ENCODE data around the gene PCDH1.

The PCDH1 gene

GRCh38 chr5:141872496-141873356 is 5.5 kb downstream of the PCDH1 start:
- DNase-seq, result no peak

DNA sequence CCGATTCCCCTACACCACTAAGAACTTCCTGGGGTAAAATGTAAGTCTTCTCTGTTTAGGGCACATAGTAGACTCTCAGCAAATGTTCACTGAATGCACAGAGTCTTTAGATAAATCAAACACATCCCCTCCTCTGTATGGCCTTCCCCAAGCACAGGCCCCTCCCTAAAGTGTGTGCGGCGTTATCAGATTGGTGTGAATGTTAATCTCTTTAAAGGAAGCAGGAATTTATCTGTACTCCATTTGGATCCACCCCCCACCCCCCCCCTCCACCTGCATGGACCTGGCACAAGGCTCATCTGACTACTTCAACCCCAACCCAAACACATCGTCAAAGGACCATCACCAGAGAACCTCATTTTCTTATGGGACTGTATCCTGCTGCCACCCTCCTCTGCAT is 6.3 kb downstream of the PCDH1 start:
- DNase-seq, result no peak

DNA sequence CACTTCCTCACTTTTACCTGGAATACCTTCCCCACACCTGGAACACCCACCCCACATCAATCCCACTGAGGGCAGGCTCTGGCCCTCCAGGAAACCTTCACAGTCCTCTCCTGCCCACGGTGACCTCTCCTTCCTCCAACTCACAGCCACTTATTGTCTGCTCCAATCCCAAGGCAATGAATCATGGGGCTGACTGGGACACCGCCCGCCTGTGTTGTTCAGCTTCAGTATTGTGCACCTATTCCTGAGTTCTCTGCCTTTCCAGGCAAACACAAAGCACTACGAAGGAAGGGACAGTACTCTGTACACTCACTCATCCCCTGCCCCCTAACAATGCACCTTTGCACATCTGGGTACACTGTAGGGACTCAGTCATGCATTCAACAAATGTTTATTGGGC is 7.3 kb downstream of the PCDH1 start:
- DNase-seq, result no peak

DNA sequence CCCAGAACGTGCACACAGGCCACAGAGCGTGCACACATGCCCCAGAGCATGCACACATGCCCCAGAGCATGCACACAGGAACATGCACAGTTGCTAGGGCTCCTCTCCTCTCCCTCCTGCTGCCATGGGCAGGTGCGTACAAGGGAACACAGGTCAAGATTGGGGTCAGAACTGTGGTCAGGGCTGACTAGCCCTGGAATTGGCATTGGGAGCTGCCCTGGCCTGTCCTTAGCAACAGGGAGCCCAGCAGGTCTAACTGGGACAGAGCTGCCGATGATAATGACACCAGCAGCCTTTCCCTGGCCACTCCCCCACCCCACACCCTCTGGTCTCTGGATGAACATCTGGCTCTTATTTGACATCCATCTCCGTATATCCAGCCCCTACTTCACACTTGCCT is 8.0 kb downstream of the PCDH1 start:
- DNase-seq, result no peak

DNA sequence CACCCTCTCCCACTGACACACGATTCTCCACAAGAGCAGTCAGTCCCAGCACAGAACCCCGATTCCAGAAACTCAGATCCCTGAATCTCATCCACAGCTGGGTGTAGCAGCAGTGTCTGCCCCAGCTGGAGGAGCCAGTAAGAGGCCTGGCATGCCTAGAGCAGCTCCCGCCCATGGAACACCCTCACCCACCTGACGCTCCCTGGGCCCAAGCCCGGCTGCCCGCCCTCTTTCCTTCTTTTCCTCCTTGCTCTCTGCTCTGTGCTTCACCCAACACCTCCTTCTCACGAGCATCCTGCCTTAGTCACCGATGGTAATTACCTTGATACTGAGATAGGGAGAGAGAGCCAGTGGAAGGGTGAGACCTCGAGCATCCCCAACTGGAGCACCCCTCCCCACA is 8.7 kb downstream of the PCDH1 start:
- DNase-seq, result no peak

GRCh38 chr5:141869040-141869439 is 9.2 kb downstream of the PCDH1 start:
- no peak for DNase-seq

DNA sequence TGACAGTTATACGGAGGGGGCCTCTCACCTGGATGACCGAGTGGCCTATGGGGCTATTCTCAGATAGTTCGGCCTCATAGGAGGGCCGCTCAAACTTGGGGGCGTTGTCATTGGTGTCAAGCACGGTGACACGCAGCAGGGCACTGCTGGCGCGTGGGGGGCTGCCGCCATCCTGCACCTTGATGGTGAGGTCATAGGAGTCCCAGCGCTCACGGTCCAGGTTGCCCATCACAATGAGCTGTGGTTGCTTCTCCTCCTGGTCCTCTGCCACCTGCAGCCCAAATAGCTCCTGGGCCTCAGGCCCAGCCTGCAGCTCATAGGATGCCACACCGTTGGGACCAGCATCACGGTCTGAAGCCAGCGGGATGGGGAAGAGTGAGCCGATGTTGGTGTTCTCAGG is 9.7 kb downstream of the PCDH1 start:
- DNase-seq, result no peak

GRCh38 chr5:141867651-141868050 is 10.6 kb downstream of the PCDH1 start:
- no peak for DNase-seq

DNA sequence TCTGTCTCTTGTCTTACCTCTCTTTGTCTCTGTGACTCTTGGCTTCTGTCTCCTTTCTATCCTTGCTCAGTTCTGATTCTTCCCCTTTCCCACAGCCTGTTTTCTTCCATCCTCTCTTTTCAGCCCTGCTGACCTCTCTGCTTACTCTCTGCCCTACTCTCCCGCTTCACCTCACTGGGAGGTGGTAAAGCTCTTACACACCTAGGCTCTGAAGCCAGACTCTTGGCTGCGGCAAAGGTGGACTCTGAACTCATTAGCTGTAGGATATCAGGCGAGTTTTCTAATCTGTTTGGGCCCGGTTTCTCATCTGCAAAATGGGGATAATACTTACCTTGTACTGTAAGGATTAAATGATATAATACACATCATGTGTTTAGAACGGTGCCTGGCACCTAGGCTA is 11.1 kb downstream of the PCDH1 start:
- DNase-seq, result no peak

DNA sequence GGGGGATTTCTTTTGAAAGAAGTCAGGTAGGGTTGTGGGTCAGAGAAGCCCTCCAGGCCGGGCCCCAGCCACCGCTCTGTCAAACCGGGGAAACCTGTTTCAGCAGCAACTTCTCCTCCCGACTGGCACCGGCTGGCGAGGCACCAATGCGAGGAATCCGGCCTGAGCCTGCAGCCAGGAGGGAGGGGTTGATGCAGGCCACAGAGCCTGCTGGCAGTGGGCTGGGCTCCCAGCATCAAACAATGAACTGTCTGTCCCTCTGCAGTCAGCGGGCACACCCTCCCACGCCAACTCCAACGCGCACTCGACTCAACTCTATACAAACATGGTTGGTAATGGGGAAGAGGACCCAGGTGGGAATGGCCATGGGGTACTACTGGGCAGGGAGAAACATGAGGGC is 12.1 kb downstream of the PCDH1 start:
- DNase-seq, result no peak

DNA sequence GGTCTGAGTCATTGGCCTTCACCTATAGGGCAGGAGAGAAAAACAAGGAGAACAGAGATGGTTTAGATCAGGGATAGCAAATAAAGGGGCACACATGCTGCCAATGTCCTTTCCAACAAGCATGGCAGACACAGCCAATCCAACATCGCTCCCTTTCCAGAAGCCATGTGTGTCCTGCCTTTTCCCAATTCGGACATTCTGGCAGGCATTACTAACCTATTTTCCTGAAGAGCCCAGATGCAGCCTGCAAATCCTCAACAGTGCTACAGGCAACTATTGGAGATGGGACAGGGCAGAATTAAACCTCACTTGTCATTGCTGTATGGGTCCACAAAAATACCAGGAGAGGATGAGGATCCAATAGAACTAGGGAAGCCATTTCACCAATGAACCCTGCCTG is 12.8 kb downstream of the PCDH1 start:
- DNase-seq, result no peak

DNA sequence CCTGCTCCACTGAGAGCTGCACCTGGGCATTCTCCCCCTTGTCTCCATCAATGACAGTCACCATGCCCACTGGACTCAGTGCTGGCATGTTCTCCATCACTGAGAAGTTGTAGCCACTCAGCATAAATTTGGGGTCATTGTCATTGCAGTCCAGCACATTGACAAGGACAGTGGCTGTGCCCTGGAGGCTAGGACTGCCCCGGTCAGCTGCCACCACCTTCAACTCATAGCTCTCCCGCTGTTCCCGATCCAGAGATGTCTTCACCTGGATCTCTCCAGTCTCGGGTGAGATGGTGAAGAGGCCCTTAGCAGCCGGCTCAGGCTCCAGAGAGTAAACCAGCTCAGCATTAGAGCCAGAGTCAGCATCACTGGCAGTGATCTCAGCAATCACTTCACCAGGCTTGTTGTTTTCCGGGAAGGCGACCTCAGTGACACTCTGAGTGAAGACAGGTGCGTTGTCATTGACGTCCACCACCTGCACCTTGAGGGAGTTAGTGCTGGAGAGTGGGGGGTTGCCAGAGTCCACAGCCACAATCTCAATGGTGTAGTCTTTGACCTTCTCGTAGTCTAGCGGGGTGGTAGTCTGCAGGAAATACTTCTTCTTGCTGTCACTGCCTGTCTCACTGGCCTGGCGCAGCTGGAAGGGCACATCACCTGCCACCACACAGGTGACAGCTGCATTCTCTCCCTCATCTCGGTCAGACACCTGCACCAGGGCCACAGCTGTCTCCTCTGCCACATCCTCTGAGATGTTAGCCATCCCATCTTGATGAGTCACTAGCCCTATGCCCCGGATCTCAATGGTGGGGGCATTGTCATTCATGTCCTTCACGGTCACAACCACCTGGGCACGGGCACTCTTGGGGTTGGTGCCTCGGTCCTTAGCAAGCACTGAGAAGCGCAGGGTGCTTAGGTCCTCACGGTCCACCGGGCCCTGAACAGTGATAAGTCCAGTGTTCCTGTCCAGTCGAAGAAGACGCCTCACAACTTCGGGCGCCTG is 13.5 kb downstream of the PCDH1 start:
- DNase-seq, result no peak

DNA sequence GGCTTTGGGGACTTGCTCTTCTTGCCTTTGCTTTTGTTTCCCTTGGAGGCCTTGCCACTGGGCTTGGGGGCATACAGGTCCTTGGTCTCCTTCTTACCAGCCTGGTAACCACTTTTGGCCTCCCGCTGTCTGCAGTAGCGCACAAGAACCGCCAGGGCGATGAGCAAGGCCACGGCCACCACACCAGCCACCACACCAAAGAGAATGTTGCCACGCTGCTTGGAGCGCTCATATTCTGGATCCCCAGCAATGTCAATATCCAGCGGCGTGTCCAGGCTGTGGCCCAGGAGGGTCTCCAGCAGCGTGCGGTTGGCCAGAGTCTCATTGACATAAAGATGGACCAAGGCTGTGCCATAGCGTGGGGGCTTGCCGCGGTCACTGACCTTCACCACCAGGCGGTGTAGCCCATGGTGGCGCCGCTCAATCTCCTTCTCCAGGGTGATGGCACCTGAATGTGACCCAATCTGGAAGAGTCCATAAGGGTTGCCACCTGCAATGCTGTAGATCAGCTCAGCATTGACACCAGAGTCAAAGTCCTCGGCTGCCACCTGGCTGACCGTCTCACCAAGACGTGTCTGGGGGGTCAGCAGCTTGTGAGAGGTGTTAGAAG is 14.5 kb downstream of the PCDH1 start:
- no peak for DNase-seq

GRCh38 chr5:141862936-141863543 is 15.2 kb downstream of the PCDH1 start:
- DNase-seq, result no peak

DNA sequence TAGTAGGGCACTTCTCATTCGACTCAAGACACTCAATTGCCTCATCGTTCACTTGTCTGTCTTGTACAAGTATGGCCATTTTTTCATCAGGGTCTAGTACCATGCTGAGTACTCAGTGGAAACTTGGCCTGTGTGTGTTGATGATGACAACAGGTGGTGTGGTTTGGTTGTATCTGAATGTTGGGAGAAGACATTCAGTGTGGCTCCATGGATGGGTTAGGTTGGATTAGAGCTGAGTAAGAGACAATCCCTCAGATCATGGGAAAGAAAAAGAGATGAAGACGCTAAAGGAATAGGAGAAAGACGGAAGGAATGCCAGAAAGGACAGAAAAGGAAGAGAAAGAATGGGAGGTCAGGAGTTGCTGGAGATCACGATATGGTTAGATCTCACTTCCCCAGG is 17.0 kb downstream of the PCDH1 start:
- DNase-seq, result no peak

- DNase-seq, result no peak
These were observed 20.0 kb downstream of the PCDH1 start for GRCh38 chr5:141858079-141858765.

DNA sequence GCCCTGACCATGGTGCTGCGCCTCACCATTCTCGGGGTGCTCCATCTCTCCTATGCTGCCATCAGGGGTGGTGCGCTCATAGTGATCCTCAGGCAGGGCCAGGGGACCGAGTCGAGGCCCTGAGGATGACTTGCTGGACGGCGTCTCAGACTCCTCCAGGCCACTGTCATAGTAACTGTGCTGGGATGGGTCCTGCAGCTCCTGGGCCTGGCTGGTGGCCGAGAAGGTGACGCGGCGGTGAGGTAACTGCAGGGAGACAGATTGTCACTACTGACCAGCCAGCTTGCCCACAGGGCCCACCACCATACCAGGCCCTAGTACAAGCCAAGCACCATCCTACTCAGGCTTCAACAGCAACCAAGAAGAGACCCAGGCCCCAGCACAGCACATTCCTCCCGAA is 21.0 kb downstream of the PCDH1 start:
- no peak for DNase-seq

DNA sequence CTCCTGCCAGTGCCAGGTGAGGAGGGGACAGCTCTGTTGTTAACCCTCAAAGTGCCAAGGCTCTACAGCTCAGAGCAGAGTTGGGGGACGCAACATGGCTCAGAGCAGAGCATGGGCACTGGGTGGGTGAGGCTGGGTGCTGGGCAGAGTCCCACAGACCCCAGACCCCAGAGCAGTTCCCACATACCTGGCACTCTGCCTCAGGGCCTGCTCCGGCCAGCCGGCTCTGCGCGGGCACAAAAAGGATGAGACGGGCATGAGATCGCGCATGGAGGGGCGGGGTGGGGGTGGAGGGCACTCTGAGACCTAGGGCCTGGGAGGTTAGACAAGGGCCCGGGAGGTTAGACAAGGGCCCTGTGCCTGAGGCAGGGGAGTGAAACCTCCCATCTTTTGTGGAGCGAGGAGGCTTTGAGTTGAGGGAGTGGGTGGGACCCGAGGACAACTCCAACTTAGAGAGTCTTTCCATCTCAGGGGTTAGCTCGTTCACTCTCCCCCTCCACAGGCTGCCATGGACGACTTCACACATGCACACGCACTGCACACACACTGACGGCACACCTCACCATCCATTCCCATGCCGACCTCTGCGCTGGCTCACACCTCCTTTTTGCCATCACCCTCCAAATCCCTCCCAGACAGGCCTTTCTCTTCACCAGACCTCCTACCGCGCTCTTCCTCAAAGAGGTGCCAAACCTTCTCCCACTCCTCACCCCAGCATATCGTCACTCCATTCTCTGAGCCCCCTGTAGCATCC is 22.0 kb downstream of the PCDH1 start:
- DNase-seq, result no peak

GRCh38 chr5:141855265-141856036 is 22.8 kb downstream of the PCDH1 start:
- no peak for DNase-seq

GRCh38 chr5:141853895-141854626 is 24.1 kb downstream of the PCDH1 start:
- DNase-seq, result no peak

Measured in amniotic stem cell (primary cell).